HEK293 (cell line): Measurements from ENCODE around the gene UBR4.
A peak's percentile ranks its signal among the peaks of the same experiment; 100 is the strongest.

ENCODE experiments used
- BCL11B ChIP-seq: fragments of 450-650 bp; formaldehyde crosslinking; IDR thresholded peaks from 2 replicates; pipeline ENCODE4 v1.5.1; 2016; ENCODE audit warnings: low read depth, missing biosample characterization, missing genetic modification characterization
- KLF9 ChIP-seq: fragments of 450-650 bp; formaldehyde crosslinking; IDR thresholded peaks from 2 replicates; pipeline ENCODE4 v1.5.1; 2016; ENCODE audit warnings: missing biosample characterization, missing genetic modification characterization, low read depth
- OSR2 ChIP-seq: fragments of 450-650 bp; formaldehyde crosslinking; IDR thresholded peaks from 2 replicates; pipeline ENCODE4 v1.5.1; 2016; ENCODE audit warnings: missing biosample characterization, missing genetic modification characterization
- PRDM1 ChIP-seq: fragments of 450-650 bp; formaldehyde crosslinking; IDR thresholded peaks from 2 replicates; pipeline ENCODE4; 2016; ENCODE audit warnings: missing biosample characterization, missing genetic modification characterization
- ZBTB48 ChIP-seq: fragments of 450-650 bp; formaldehyde crosslinking; IDR thresholded peaks from 2 replicates; pipeline ENCODE4 v1.5.1; 2016; ENCODE audit warnings: missing biosample characterization, missing genetic modification characterization
- ZEB2 ChIP-seq: fragments of 450-650 bp; formaldehyde crosslinking; IDR thresholded peaks from 2 replicates; pipeline ENCODE4 v1.5.1; 2016; ENCODE audit warnings: missing biosample characterization, missing genetic modification characterization
- ZFP41 ChIP-seq: fragments of 450-650 bp; formaldehyde crosslinking; IDR thresholded peaks from 2 replicates; pipeline ENCODE4 v1.5.1; 2016; ENCODE audit warnings: missing biosample characterization, missing genetic modification characterization, borderline replicate concordance
- ZNF114 ChIP-seq: fragments of 450-650 bp; formaldehyde crosslinking; IDR thresholded peaks from 2 replicates; pipeline ENCODE4 v1.5.0; 2017; ENCODE audit warnings: missing biosample characterization, missing genetic modification characterization
- ZNF140 ChIP-seq: fragments of 450-650 bp; formaldehyde crosslinking; IDR thresholded peaks from 2 replicates; pipeline ENCODE4 v1.5.1; 2016; ENCODE audit warnings: missing biosample characterization, missing genetic modification characterization
- ZNF174 ChIP-seq: fragments of 450-650 bp; formaldehyde crosslinking; IDR thresholded peaks from 2 replicates; pipeline ENCODE4 v1.5.0; 2017; ENCODE audit warnings: missing biosample characterization, mild to moderate bottlenecking, missing genetic modification characterization
- ZNF341 ChIP-seq: fragments of 450-650 bp; formaldehyde crosslinking; IDR thresholded peaks from 2 replicates; pipeline ENCODE4; 2016; ENCODE audit warnings: low read depth, missing biosample characterization, missing genetic modification characterization
- ZNF37A ChIP-seq: fragments of 450-650 bp; IDR thresholded peaks from 2 replicates; pipeline ENCODE4 v1.5.1; 2018; ENCODE audit warnings: missing biosample characterization, missing genetic modification characterization
- ZNF404 ChIP-seq: fragments of 450-650 bp; formaldehyde crosslinking; IDR thresholded peaks from 2 replicates; pipeline ENCODE4 v1.5.1; 2017; ENCODE audit warnings: missing biosample characterization, missing genetic modification characterization
- ZNF426 ChIP-seq: fragments of 450-650 bp; formaldehyde crosslinking; IDR thresholded peaks from 2 replicates; pipeline ENCODE4 v1.5.1; 2017; ENCODE audit warnings: missing biosample characterization, missing genetic modification characterization, mild to moderate bottlenecking, inconsistent platforms, moderate library complexity
- ZNF596 ChIP-seq: fragments of 450-650 bp; IDR thresholded peaks from 2 replicates; pipeline ENCODE4 v1.5.0; 2018; ENCODE audit warnings: missing biosample characterization, mild to moderate bottlenecking, missing genetic modification characterization, moderate library complexity
- ZNF624 ChIP-seq: fragments of 450-650 bp; formaldehyde crosslinking; IDR thresholded peaks from 2 replicates; pipeline ENCODE4 v1.5.1; 2017; ENCODE audit warnings: missing biosample characterization, missing genetic modification characterization
- ZNF626 ChIP-seq: fragments of 450-650 bp; sonication (Bioruptor Pico); formaldehyde crosslinking; IDR thresholded peaks from 2 replicates; pipeline ENCODE4 v1.5.1; 2018; ENCODE audit warnings: missing biosample characterization, missing genetic modification characterization, inconsistent platforms
- ZNF707 ChIP-seq: fragments of 450-650 bp; formaldehyde crosslinking; IDR thresholded peaks from 2 replicates; pipeline ENCODE4 v1.5.1; 2016; ENCODE audit warnings: missing biosample characterization, missing genetic modification characterization
- ZNF747 ChIP-seq: fragments of 450-650 bp; formaldehyde crosslinking; IDR thresholded peaks from 2 replicates; pipeline ENCODE4 v1.5.1; 2016; ENCODE audit warnings: missing biosample characterization, missing genetic modification characterization
- ZNF792 ChIP-seq: fragments of 450-650 bp; formaldehyde crosslinking; IDR thresholded peaks from 2 replicates; pipeline ENCODE4 v1.5.1; 2016; ENCODE audit warnings: missing biosample characterization, missing genetic modification characterization
- TF ChIP-seq, protein P1 (sequence below): fragments of 450-650 bp; formaldehyde crosslinking; IDR thresholded peaks from 2 replicates; pipeline ENCODE4 v1.5.1; 2016; ENCODE audit warnings: missing biosample characterization, missing genetic modification characterization
- TF ChIP-seq, protein P2 (sequence below): IDR thresholded peaks from 2 replicates; pipeline ENCODE4 v1.6.1; 2011; ENCODE audit warnings: mild to moderate bottlenecking, low read depth, low read length, borderline replicate concordance
- TF ChIP-seq, protein P3 (sequence below): fragments of 450-650 bp; formaldehyde crosslinking; IDR thresholded peaks from 2 replicates; pipeline ENCODE4 v1.5.1; 2016; ENCODE audit warnings: missing biosample characterization, missing genetic modification characterization, borderline replicate concordance
- TF ChIP-seq, protein P4 (sequence below): fragments of 450-650 bp; formaldehyde crosslinking; IDR thresholded peaks from 2 replicates; pipeline ENCODE4 v1.5.1; 2016; ENCODE audit warnings: missing biosample characterization, missing genetic modification characterization
- TF ChIP-seq, protein P5 (sequence below): fragments of 450-650 bp; formaldehyde crosslinking; IDR thresholded peaks from 2 replicates; pipeline ENCODE4 v1.5.1; 2016; ENCODE audit warnings: missing biosample characterization, missing genetic modification characterization, borderline replicate concordance
- TF ChIP-seq, protein P6 (sequence below): fragments of 450-650 bp; formaldehyde crosslinking; IDR thresholded peaks from 2 replicates; pipeline ENCODE4 v1.5.1; 2016; ENCODE audit warnings: missing biosample characterization, missing genetic modification characterization, low read depth

UBR4 gene

DNA sequence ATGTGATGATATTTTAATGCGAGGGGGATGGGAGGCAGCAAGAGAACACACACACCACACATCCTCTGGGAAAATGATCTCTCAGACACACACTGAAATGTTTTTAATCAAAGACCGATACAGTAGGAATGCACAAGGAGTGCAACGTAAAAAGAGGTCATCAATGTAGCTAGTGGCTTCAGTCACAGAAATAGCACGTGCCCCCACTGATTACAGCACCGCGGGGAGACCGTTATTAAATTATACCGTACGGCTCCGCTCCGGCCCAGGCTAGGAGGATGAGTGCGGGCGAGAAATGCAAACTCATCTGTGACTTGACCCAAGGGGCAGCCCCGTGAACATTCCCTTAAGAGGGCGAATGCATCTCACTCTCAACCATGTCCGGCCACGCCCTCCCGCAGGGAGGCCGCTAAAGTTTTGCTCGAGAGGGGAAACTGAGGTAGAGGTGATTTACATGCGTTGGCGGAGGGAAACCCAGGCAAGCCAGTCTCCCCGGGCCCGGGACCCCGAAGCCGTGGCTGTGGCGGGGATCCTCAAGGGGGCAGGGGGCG, 552 bp downstream of the UBR4 start (continued):
- TF ChIP-seq, protein P1, sequence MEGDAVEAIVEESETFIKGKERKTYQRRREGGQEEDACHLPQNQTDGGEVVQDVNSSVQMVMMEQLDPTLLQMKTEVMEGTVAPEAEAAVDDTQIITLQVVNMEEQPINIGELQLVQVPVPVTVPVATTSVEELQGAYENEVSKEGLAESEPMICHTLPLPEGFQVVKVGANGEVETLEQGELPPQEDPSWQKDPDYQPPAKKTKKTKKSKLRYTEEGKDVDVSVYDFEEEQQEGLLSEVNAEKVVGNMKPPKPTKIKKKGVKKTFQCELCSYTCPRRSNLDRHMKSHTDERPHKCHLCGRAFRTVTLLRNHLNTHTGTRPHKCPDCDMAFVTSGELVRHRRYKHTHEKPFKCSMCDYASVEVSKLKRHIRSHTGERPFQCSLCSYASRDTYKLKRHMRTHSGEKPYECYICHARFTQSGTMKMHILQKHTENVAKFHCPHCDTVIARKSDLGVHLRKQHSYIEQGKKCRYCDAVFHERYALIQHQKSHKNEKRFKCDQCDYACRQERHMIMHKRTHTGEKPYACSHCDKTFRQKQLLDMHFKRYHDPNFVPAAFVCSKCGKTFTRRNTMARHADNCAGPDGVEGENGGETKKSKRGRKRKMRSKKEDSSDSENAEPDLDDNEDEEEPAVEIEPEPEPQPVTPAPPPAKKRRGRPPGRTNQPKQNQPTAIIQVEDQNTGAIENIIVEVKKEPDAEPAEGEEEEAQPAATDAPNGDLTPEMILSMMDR (tag by site-specific recombination) = no peak
- TF ChIP-seq, protein P2, sequence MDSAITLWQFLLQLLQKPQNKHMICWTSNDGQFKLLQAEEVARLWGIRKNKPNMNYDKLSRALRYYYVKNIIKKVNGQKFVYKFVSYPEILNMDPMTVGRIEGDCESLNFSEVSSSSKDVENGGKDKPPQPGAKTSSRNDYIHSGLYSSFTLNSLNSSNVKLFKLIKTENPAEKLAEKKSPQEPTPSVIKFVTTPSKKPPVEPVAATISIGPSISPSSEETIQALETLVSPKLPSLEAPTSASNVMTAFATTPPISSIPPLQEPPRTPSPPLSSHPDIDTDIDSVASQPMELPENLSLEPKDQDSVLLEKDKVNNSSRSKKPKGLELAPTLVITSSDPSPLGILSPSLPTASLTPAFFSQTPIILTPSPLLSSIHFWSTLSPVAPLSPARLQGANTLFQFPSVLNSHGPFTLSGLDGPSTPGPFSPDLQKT = no peak
- no peak for TF ChIP-seq PRDM1 (tag by site-specific recombination)
- no peak for TF ChIP-seq ZNF37A (tag by site-specific recombination)
- TF ChIP-seq, protein P3, sequence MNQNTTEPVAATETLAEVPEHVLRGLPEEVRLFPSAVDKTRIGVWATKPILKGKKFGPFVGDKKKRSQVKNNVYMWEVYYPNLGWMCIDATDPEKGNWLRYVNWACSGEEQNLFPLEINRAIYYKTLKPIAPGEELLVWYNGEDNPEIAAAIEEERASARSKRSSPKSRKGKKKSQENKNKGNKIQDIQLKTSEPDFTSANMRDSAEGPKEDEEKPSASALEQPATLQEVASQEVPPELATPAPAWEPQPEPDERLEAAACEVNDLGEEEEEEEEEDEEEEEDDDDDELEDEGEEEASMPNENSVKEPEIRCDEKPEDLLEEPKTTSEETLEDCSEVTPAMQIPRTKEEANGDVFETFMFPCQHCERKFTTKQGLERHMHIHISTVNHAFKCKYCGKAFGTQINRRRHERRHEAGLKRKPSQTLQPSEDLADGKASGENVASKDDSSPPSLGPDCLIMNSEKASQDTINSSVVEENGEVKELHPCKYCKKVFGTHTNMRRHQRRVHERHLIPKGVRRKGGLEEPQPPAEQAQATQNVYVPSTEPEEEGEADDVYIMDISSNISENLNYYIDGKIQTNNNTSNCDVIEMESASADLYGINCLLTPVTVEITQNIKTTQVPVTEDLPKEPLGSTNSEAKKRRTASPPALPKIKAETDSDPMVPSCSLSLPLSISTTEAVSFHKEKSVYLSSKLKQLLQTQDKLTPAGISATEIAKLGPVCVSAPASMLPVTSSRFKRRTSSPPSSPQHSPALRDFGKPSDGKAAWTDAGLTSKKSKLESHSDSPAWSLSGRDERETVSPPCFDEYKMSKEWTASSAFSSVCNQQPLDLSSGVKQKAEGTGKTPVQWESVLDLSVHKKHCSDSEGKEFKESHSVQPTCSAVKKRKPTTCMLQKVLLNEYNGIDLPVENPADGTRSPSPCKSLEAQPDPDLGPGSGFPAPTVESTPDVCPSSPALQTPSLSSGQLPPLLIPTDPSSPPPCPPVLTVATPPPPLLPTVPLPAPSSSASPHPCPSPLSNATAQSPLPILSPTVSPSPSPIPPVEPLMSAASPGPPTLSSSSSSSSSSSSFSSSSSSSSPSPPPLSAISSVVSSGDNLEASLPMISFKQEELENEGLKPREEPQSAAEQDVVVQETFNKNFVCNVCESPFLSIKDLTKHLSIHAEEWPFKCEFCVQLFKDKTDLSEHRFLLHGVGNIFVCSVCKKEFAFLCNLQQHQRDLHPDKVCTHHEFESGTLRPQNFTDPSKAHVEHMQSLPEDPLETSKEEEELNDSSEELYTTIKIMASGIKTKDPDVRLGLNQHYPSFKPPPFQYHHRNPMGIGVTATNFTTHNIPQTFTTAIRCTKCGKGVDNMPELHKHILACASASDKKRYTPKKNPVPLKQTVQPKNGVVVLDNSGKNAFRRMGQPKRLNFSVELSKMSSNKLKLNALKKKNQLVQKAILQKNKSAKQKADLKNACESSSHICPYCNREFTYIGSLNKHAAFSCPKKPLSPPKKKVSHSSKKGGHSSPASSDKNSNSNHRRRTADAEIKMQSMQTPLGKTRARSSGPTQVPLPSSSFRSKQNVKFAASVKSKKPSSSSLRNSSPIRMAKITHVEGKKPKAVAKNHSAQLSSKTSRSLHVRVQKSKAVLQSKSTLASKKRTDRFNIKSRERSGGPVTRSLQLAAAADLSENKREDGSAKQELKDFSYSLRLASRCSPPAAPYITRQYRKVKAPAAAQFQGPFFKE = no peak
- no peak for TF ChIP-seq ZNF747 (tag by site-specific recombination)
- TF ChIP-seq ZEB2 = no peak
- no peak for TF ChIP-seq ZFP41 (tag by site-specific recombination)
- no peak for TF ChIP-seq ZBTB48 (tag by site-specific recombination)
- no peak for TF ChIP-seq ZNF426 (tag by site-specific recombination)
- TF ChIP-seq ZNF174 (tag by site-specific recombination) = no peak
- TF ChIP-seq KLF9 (tag by site-specific recombination) = peak; percentile 69; the same call in 1 of the 2 replicates
- TF ChIP-seq ZNF404 (tag by site-specific recombination) = no peak
- TF ChIP-seq ZNF626 (tag by site-specific recombination) = no peak
- no peak for TF ChIP-seq ZNF341 (tag by site-specific recombination)
- TF ChIP-seq ZNF114 (tag by site-specific recombination) = no peak
- TF ChIP-seq OSR2 (tag by site-specific recombination) = no peak
- TF ChIP-seq ZNF624 (tag by site-specific recombination) = no peak
- TF ChIP-seq, protein P4, sequence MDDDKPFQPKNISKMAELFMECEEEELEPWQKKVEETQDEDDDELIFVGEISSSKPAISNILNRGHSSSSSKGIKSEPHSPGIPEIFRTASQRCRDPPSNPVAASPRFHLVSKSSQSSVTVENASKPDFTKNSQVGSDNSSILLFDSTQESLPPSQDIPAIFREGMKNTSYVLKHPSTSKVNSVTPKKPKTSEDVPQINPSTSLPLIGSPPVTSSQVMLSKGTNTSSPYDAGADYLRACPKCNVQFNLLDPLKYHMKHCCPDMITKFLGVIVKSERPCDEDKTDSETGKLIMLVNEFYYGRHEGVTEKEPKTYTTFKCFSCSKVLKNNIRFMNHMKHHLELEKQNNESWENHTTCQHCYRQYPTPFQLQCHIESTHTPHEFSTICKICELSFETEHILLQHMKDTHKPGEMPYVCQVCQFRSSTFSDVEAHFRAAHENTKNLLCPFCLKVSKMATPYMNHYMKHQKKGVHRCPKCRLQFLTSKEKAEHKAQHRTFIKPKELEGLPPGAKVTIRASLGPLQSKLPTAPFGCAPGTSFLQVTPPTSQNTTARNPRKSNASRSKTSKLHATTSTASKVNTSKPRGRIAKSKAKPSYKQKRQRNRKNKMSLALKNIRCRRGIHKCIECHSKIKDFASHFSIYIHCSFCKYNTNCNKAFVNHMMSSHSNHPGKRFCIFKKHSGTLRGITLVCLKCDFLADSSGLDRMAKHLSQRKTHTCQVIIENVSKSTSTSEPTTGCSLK (tag by site-specific recombination) = no peak
- TF ChIP-seq, protein P5, sequence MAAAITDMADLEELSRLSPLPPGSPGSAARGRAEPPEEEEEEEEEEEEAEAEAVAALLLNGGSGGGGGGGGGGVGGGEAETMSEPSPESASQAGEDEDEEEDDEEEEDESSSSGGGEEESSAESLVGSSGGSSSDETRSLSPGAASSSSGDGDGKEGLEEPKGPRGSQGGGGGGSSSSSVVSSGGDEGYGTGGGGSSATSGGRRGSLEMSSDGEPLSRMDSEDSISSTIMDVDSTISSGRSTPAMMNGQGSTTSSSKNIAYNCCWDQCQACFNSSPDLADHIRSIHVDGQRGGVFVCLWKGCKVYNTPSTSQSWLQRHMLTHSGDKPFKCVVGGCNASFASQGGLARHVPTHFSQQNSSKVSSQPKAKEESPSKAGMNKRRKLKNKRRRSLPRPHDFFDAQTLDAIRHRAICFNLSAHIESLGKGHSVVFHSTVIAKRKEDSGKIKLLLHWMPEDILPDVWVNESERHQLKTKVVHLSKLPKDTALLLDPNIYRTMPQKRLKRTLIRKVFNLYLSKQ = no peak
- TF ChIP-seq BCL11B (tag by site-specific recombination) = no peak
- TF ChIP-seq ZNF140 = no peak
- TF ChIP-seq ZNF596 (tag by site-specific recombination) = no peak
- TF ChIP-seq ZNF792 (tag by site-specific recombination) = no peak
- TF ChIP-seq ZNF707 (tag by site-specific recombination) = no peak
- TF ChIP-seq, protein P6, sequence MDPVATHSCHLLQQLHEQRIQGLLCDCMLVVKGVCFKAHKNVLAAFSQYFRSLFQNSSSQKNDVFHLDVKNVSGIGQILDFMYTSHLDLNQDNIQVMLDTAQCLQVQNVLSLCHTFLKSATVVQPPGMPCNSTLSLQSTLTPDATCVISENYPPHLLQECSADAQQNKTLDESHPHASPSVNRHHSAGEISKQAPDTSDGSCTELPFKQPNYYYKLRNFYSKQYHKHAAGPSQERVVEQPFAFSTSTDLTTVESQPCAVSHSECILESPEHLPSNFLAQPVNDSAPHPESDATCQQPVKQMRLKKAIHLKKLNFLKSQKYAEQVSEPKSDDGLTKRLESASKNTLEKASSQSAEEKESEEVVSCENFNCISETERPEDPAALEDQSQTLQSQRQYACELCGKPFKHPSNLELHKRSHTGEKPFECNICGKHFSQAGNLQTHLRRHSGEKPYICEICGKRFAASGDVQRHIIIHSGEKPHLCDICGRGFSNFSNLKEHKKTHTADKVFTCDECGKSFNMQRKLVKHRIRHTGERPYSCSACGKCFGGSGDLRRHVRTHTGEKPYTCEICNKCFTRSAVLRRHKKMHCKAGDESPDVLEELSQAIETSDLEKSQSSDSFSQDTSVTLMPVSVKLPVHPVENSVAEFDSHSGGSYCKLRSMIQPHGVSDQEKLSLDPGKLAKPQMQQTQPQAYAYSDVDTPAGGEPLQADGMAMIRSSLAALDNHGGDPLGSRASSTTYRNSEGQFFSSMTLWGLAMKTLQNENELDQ (tag by site-specific recombination) = no peak
